Occipital lobe (tissue), 2 donors: ENCODE results near the gene RHEX. TPM values are rescaled to one million over a fixed set of nuclear protein-coding genes. Genes with fewer than 3 reads are reported as not detected.

Experiments
- small RNA-seq: library from RNA; depleted of rRNA; stranded (forward); fragments of <200 nt; gene quantifications from one replicate; pipeline ENCODE3, GENCODE V24; 2014
- total RNA-seq: library from RNA; depleted of rRNA; stranded (reverse); fragments of >200 nt; gene quantifications from one replicate; pipeline ENCODE4 v1.2.3, GENCODE V29; 2014

The RHEX gene
- total RNA-seq, 1 donor from 2014 or later, result not detected

Small RNAs within 50 kb of the gene (small RNA-seq; reads per million reads assigned to genes)
- gene RF00271, result not detected

Other genes starting within 250 kb of the RHEX start
- 11.2 TPM for gene SLC41A1, start 240.0 kb upstream of the RHEX start, total RNA-seq
- gene PM20D1, start 203.0 kb upstream of the RHEX start, total RNA-seq, result not detected
- not detected for gene SLC26A9, start 109.7 kb upstream of the RHEX start, total RNA-seq
- 0.78 TPM for gene RAB7B, start 49.8 kb upstream of the RHEX start, total RNA-seq
- gene CTSE, start 29.3 kb upstream of the RHEX start, total RNA-seq, result not detected
- gene AVPR1B, start 64.2 kb downstream of the RHEX start, total RNA-seq, result not detected
- gene FAM72A, start 149.7 kb downstream of the RHEX start, total RNA-seq, result 2.3 TPM
- gene SRGAP2, start 150.4 kb downstream of the RHEX start, total RNA-seq, result 130 TPM